ENCODE results near the gene RRAGD. TPM values are rescaled to one million over a fixed set of nuclear protein-coding genes. Genes with fewer than 3 reads are reported as not detected.

Gene RRAGD
- total and polyA plus RNA-seq, 2 of the 8 experiments (the other 6 are each of a cell fraction or from before 2014, with no cell fraction given) = 7.2 to 30.8 TPM

DNA sequence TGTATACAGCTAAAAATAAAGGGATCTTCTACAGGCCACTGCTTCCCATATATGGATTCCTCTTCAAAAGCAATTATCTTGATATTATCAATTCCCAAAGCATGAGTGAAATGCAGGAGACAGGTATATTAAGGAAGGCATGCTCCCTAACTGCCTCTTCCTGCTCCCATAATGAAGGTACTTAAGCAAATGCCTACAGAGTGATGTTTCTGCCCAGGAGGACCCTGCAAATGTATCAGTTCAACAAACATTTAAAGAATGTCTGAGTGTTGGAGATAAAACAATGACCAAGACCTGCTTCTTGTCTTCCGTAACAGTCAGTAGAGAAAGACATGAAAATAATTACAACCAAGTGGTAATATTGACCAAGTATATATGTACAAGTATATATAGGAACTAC lies 63.7 kb downstream of the RRAGD start:
- POLR2A ChIA-PET (ENCODE audit: partially characterized antibody) = interaction anchor here (0.6 to 1.3 kb wide), 3 partner anchors 11 to 29 kb away, joined by 3 to 5 read pairs (median 3); no protein-coding TSS in a partner anchor
- TF ChIP-seq MAFK (IDR thresholded peaks at IDR 0.05; ENCODE audit: low read depth, low read length) = no peak
- TF ChIP-seq RXRA (IDR thresholded peaks at IDR 0.05; ENCODE audit: insufficient read depth, low read depth, low read length) = no peak
- TF ChIP-seq KDM4A (IDR thresholded peaks at IDR 0.05; ENCODE audit: low read depth, low read length, severe bottlenecking) = no peak
- TF ChIP-seq YY1 (IDR thresholded peaks at IDR 0.05; ENCODE audit: low read depth, low read length) = no peak
- no peak for TF ChIP-seq KDM5A (IDR thresholded peaks at IDR 0.05; ENCODE audit: low read length)
- no peak for TF ChIP-seq SIN3A (conservative IDR thresholded peaks at IDR 0.05 in 1 of 2, IDR thresholded peaks at IDR 0.05 in 1 of 2; ENCODE audit: low read depth in 1 of 2, low read length in 2 of 2)
- TF ChIP-seq TAF7 (optimal IDR thresholded peaks at IDR 0.05; ENCODE audit: borderline replicate concordance, low read depth, low read length) = no peak
- TF ChIP-seq CTBP2 (IDR thresholded peaks at IDR 0.05; ENCODE audit: borderline replicate concordance, insufficient read depth, insufficient read length, low read length) = no peak
- no peak for TF ChIP-seq POLR2AphosphoS5 (IDR thresholded peaks at IDR 0.05; ENCODE audit: low read depth, low read length)
- no peak for TF ChIP-seq SIX5 (IDR thresholded peaks at IDR 0.05; ENCODE audit: low read depth, low read length)
- TF ChIP-seq SP1 (IDR thresholded peaks at IDR 0.05; ENCODE audit: low read depth, low read length) = no peak
- no peak for TF ChIP-seq USF2 (IDR thresholded peaks at IDR 0.05; ENCODE audit: low read length)
- TF ChIP-seq NRF1 (IDR thresholded peaks at IDR 0.05; ENCODE audit: low read depth, low read length) = no peak

More for the DNA sequence above, 63.7 kb downstream of the RRAGD start:
- Histone ChIP-seq H2BK20ac (ENCODE audit: low read length) (no peak overlapping the region), H3K18ac (ENCODE audit: extremely low read depth, low read length) (no peak overlapping the region), H2BK5ac (ENCODE audit: low read depth, low read length) (no peak overlapping the region), H3K4ac (replicated peaks; ENCODE audit: insufficient read length, low read depth, low read length) (no peak overlapping the region), H4K8ac (ENCODE audit: extremely low read depth, insufficient read depth, low read length) (no peak overlapping the region), H2BK120ac (replicated peaks; ENCODE audit: low read depth, low read length) (no peak overlapping the region), H3K27me3 (replicated peaks in 1 of 4; ENCODE audit: control insufficient read depth in 3 of 4, extremely low read depth in 1 of 4, insufficient read depth in 3 of 4, low read length in 3 of 4) (no peaks in the 10 kb centered on the region; a peak in 1 of 7 replicates), H3K79me2 (ENCODE audit: control insufficient read depth in 1 of 2, insufficient read depth in 2 of 2, low read length in 2 of 2) (peaks cover 0 to 5% of the 10 kb centered on the region in 2 experiments; a peak in 1 of 4 replicates), H3K23me2 (ENCODE audit: low read depth, low read length) (peaks cover 3% of the 10 kb centered on the region; the same call in 1 of the 2 replicates), H3K79me1 (ENCODE audit: low read depth, low read length) (no peaks in the 10 kb centered on the region), H3K14ac (ENCODE audit: insufficient read length) (no peak overlapping the region), H2BK15ac (ENCODE audit: low read length) (no peak overlapping the region), H4K91ac (replicated peaks; ENCODE audit: insufficient read length, low read length) (no peak overlapping the region), H2AFZ (ENCODE audit: low read length) (no peak overlapping the region), H3K4me3 (ENCODE audit: extremely low read depth in 1 of 4, insufficient read depth in 2 of 4, low read depth in 3 of 4, low read length in 4 of 4) (no peak overlapping the region), H3K23ac (ENCODE audit: insufficient read length) (no peak overlapping the region), H3K9me3 (ENCODE audit: insufficient read depth in 2 of 2, low read depth in 1 of 2, low read length in 1 of 2) (no peaks in the 10 kb centered on the region), H3K27ac (ENCODE audit: low read depth, low read length) (no peak overlapping the region), H3K4me1 (replicated peaks in 1 of 4; ENCODE audit: control insufficient read depth in 3 of 4, insufficient read depth in 4 of 4, low read length in 3 of 4) (no peaks in the 10 kb centered on the region), H4K5ac (ENCODE audit: insufficient read length, low read depth, low read length) (no peak overlapping the region), H3K9ac (replicated peaks in 1 of 4; ENCODE audit: extremely low read depth in 1 of 4, low read depth in 3 of 4, low read length in 3 of 4) (no peak overlapping the region), H3K36me3 (ENCODE audit: control insufficient read depth in 2 of 4, insufficient read depth in 4 of 4, low read length in 3 of 4) (no peaks in the 10 kb centered on the region), H2BK12ac (ENCODE audit: low read depth, low read length) (no peak overlapping the region), H3K56ac (replicated peaks; ENCODE audit: insufficient read length, low read depth, low read length) (no peak overlapping the region), H3K4me2 (ENCODE audit: insufficient read depth in 1 of 2, low read depth in 2 of 2, low read length in 2 of 2) (no peak overlapping the region), H4K20me1 (replicated peaks in 1 of 2; ENCODE audit: control insufficient read depth in 1 of 2, insufficient read depth in 2 of 2, low read length in 2 of 2) (peaks cover 0 to 2% of the 10 kb centered on the region in 2 experiments), H2AK5ac (ENCODE audit: low read depth, low read length) (no peak overlapping the region)
- 87% methylated on average over 1 of the region's 1 CpG; no CpG with 5 or more reads in 1 of the 2 experiments for WGBS, 2 experiments (ENCODE audit: extremely low coverage in 1 of 2, insufficient coverage in 1 of 2, insufficient read length in 1 of 2, insufficient replicate concordance in 2 of 2, low coverage in 1 of 2, low lambda C conversion rate in 2 of 2, missing lambda C conversion rate in 1 of 2)
- DNase-seq (ENCODE audit: low read depth in 1 of 2, low spot score in 2 of 2) (no peak), FAIRE-seq (no peak)
- CTCF ChIA-PET (ENCODE audit: partially characterized antibody) = interaction anchor here (0.7 to 15.3 kb wide), 7 partner anchors 8 to 193 kb away, joined by 3 to 130 read pairs (median 4); no protein-coding TSS in a partner anchor
